H54 (cell line): ENCODE measurements around the gene KAT6B.

Experiments used
- DNase-seq: peaks from one replicate; pipeline ENCODE4 v3.0.0; 2011; ENCODE audit warnings: low spot score, mixed read lengths; ENCODE audit not compliant: insufficient read length
- FAIRE-seq: peaks from 3 replicates; lab custom pipeline; 2011; peaks lifted over from hg19 to GRCh38; lab: Jason Lieb, UNC
- POLR2A ChIP-seq: IDR thresholded peaks from 2 replicates; pipeline ENCODE4 v1.6.1; 2011; ENCODE audit warnings: low read depth, mild to moderate bottlenecking, low read length

Gene KAT6B

DNA sequence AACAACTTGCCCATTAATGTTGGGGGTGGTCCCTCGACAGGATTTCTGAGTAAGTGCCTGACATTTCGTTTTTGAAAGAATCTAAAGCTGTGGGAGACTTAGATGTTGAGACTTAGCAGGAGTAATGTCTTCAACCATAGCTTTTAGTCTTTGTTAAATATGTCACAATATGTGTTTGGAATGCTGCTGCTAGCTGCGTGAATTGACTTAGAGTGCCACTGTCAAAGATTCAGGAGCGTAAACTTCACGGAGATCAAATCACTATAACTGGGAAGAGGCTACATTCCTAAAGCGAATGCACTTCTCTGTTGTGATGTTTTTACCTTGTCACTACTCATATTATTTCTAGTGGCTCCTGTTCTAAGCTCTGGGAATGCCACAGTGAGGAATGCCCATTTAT is 193.8 kb downstream of the KAT6B start:
- DNase-seq (no peak), FAIRE-seq (no peak)
- TF ChIP-seq POLR2A, result no peak

DNA sequence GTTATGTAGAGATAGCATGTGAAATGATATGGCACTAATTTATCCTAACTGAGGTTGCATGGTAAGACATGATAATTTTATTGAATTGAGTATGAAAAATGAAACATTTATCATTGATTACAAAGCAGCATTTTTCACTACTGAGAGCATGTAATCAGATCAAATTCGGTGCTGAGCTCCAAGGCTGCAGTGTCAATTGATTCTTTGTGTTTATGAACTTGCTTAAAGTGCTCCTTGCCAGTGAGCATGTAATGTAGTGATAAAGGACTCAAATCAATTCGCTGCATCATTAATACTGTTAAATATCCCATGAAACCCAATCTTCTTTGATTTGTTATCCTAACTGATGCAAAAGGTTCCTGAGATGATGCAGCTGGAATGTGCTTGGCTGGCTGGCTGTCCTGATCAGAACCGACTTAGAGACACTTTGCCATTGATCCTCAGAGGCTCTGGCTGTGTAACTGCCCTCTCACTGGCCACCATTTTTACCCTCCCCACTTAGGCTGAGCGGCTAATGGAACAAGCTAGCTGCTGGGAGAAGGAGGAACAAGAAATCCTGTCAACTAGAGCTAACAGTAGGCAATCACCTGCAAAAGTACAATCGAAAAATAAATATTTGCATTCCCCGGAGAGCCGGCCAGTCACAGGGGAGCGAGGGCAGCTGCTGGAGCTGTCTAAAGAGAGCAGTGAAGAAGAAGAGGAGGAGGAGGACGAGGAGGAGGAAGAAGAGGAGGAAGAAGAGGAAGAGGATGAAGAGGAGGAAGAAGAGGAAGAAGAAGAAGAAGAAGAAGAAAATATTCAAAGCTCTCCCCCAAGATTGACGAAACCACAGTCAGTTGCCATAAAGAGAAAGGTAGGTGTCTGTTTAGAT is 195.2 kb downstream of the KAT6B start:
- no peak for TF ChIP-seq POLR2A
- no peak for DNase-seq
- no peak for FAIRE-seq

- FAIRE-seq, result no peak
- DNase-seq, result no peak
- TF ChIP-seq POLR2A, result no peak
These were observed 196.7 kb downstream of the KAT6B start for GRCh38 chr10:75023074-75023473.

GRCh38 chr10:75024971-75025523 is 198.6 kb downstream of the KAT6B start:
- FAIRE-seq (no peak), DNase-seq (no peak)
- TF ChIP-seq POLR2A, result no peak

DNA sequence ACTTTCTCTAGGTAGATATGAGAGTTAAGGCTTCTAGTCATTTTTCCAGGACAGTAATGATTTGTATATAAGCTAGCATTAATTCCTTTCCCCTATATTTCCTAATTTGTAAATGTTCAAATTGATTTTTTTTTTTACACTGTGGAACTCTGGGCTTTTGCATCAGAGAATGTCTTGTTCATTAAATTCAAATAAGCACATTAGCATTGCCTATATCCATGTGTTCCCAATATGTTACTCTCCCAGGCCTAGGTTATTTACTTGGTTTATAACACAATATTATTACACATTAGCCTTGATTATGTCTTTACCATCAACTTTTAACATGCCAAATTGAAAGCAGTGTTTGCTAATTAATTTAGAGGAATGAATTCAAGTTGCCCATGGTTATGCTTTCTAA is 201.6 kb downstream of the KAT6B start:
- no peak for FAIRE-seq
- TF ChIP-seq POLR2A, result no peak
- DNase-seq, result no peak

DNA sequence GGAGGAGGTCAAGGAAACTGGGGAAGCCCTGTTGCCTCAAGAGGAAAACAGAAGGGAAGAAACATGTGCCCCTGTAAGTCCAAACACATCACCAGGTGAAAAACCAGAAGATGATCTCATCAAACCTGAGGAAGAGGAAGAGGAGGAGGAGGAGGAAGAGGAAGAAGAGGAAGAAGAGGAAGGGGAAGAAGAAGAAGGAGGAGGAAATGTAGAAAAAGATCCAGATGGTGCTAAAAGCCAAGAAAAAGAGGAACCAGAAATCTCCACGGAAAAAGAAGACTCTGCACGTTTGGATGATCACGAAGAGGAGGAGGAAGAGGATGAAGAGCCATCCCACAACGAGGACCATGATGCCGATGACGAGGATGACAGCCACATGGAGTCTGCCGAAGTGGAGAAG is 202.3 kb downstream of the KAT6B start:
- no peak for TF ChIP-seq POLR2A
- DNase-seq (no peak), FAIRE-seq (no peak)

DNA sequence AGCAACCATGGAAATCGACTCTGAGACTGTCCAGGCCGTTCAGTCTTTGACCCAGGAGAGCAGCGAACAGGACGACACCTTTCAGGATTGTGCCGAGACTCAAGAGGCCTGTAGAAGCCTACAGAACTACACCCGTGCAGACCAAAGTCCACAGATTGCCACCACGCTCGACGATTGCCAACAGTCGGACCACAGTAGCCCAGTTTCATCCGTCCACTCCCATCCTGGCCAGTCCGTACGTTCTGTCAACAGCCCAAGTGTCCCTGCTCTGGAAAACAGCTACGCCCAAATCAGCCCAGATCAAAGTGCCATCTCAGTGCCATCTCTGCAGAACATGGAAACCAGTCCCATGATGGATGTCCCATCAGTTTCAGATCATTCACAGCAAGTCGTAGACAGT is 203.0 kb downstream of the KAT6B start:
- TF ChIP-seq POLR2A, result no peak
- DNase-seq (no peak), FAIRE-seq (no peak)

DNA sequence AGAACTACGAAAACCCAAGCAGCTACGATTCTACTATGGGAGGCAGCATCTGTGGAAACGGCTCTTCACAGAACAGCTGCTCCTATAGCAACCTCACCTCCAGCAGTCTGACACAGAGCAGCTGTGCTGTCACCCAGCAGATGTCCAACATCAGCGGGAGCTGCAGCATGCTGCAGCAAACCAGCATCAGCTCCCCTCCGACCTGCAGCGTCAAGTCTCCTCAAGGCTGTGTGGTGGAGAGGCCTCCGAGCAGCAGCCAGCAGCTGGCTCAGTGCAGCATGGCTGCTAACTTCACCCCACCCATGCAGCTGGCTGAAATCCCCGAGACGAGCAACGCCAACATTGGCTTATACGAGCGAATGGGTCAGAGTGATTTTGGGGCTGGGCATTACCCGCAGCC is 203.5 kb downstream of the KAT6B start:
- DNase-seq (no peak), FAIRE-seq (no peak)
- TF ChIP-seq POLR2A, result no peak

GRCh38 chr10:75030371-75030770 is 204.0 kb downstream of the KAT6B start:
- FAIRE-seq (no peak), DNase-seq (no peak)
- no peak for TF ChIP-seq POLR2A

DNA sequence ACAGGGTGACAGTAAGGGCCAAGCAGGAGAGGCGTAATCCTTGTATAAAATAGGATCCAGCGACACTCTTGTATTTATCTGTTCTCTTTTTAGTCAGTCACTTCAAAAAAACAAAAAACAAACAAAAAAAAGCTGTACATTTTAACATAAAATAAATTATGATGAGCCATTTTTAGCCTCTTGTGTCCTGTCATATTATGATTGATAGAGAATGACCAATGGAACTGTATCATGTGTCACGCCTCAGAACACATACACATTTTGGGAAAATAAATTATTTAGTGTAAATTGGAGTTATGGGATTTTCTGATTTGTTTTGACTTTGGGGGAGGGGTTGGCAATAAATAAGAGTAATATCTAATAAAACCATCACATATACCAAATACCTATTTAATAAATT is 205.7 kb downstream of the KAT6B start:
- FAIRE-seq, result no peak
- TF ChIP-seq POLR2A, result no peak

GRCh38 chr10:75032813-75033212 is 206.4 kb downstream of the KAT6B start:
- TF ChIP-seq POLR2A, result no peak
- FAIRE-seq (no peak), DNase-seq (no peak)

More for the DNA sequence above, 205.7 kb downstream of the KAT6B start:
- no peak for DNase-seq

GRCh38 chr10:75033399-75034130 is 207.2 kb downstream of the KAT6B start:
- DNase-seq, result no peak
- TF ChIP-seq POLR2A, result no peak
- FAIRE-seq, result no peak

DNA sequence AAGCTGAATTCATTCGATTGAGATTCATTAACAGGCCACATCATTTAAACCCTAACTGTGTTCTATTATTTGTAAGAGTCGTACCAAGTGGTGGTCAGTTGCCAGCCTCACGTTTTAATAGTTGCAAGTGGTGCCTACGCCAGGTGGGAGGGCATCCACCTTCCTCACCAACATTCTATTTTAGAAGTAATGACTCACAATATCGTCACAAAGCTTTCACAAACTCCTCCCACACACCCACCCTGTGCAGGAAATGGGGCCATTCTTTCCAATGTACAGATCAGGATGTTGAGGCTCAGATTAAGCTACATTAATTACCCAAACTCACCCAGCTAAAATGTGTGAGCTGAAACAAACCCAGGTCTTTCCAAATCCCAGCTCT is 207.7 kb downstream of the KAT6B start:
- no peak for TF ChIP-seq POLR2A
- DNase-seq (no peak), FAIRE-seq (no peak)

- FAIRE-seq (no peak), DNase-seq (no peak)
- TF ChIP-seq POLR2A, result no peak
These were observed 208.4 kb downstream of the KAT6B start for GRCh38 chr10:75034714-75035258.
